OCI-LY7 (cell line): ENCODE measurements around the gene MAST2. TPM values are rescaled to one million over a fixed set of nuclear protein-coding genes. Genes with fewer than 3 reads are reported as not detected.

Experiments
- BruUV-seq: library from RNA; stranded (reverse); fragments of 400-500 nt; replicated peaks from 2 replicates; lab custom pipeline; 2021; lab: Mats Ljungman, UMichigan
- CTCF ChIA-PET: fragments of 300-600 bp; sonication (Branson Sonifier 250); formaldehyde crosslinking; loops from one replicate; lab custom pipeline; 2022; ENCODE audit warnings: antibody characterized with exemption; ENCODE audit not compliant: unreplicated experiment; lab: Charles Lee
- POLR2A ChIA-PET: fragments of 300-600 bp; sonication (Branson Sonifier 250); formaldehyde crosslinking; loops from one replicate; lab custom pipeline; 2022; ENCODE audit warnings: antibody characterized with exemption; lab: Charles Lee
- DNase-seq: peaks from one replicate; pipeline ENCODE4 v3.0.0-alpha.2; 2015; ENCODE audit warnings: low spot score
- H2AFZ ChIP-seq: fragments of 200-600 bp; sonication (generic), shearing (Covaris generic); 2 replicates; pipeline ENCODE4 v1.6.1; 2014; ENCODE audit warnings: mild to moderate bottlenecking, antibody characterized with exemption, low read length, moderate library complexity
- H3K27ac ChIP-seq: fragments of 200-600 bp; sonication (generic); 2 replicates; pipeline ENCODE4 v1.5.1; 2014; ENCODE audit warnings: mixed run types, low read depth, mild to moderate bottlenecking, moderate library complexity, low read length, inconsistent platforms; ENCODE audit not compliant: poor library complexity, severe bottlenecking
- H3K36me3 ChIP-seq: fragments of 200-600 bp; sonication (generic); 2 replicates; pipeline ENCODE4 v1.6.1; 2014; ENCODE audit warnings: mild to moderate bottlenecking, antibody characterized with exemption, low read length, moderate library complexity, mixed read lengths; ENCODE audit not compliant: insufficient read depth
- H3K4me1 ChIP-seq: fragments of 200-600 bp; sonication (generic); 2 replicates; pipeline ENCODE4 v1.5.1; 2014; ENCODE audit warnings: mild to moderate bottlenecking, low read length; ENCODE audit not compliant: insufficient read depth, poor library complexity, severe bottlenecking
- H3K4me2 ChIP-seq: fragments of 200-600 bp; sonication (generic); 2 replicates; pipeline ENCODE4 v1.6.1; 2014; ENCODE audit warnings: mild to moderate bottlenecking, low read length
- H3K4me3 ChIP-seq: fragments of 200-600 bp; sonication (generic); 2 replicates; pipeline ENCODE4 v1.5.1; 2014; ENCODE audit warnings: mild to moderate bottlenecking, low read depth, low read length; ENCODE audit not compliant: poor library complexity, severe bottlenecking
- H3K79me2 ChIP-seq: fragments of 200-600 bp; sonication (generic); 2 replicates; pipeline ENCODE4 v1.6.1; 2016; ENCODE audit warnings: low read depth, mild to moderate bottlenecking, low read length, moderate library complexity, mixed read lengths; ENCODE audit not compliant: insufficient read depth
- H3K9me2 ChIP-seq: fragments of 200-600 bp; sonication (generic); 2 replicates; pipeline ENCODE4 v1.6.1; 2016; ENCODE audit warnings: mild to moderate bottlenecking, low read length, mixed read lengths; ENCODE audit not compliant: insufficient read depth
- H3K9me3 ChIP-seq: fragments of 200-600 bp; sonication (generic); 2 replicates; pipeline ENCODE4 v1.6.1; 2014; ENCODE audit warnings: mild to moderate bottlenecking, mixed run types, low read length, mixed read lengths
- H4K20me1 ChIP-seq: fragments of 200-600 bp; sonication (generic); 2 replicates; pipeline ENCODE4 v1.6.1; 2014; ENCODE audit warnings: mild to moderate bottlenecking, antibody characterized with exemption, low read length, moderate library complexity, mixed read lengths; ENCODE audit not compliant: insufficient read depth
- CTCF ChIP-seq: fragments of 200-600 bp; sonication (generic); conservative IDR thresholded peaks from 2 replicates; pipeline ENCODE4 v1.5.1; 2014; ENCODE audit warnings: mild to moderate bottlenecking, antibody characterized with exemption, low read length, moderate library complexity, mixed read lengths
- EZH2phosphoT487 ChIP-seq: fragments of 200-600 bp; sonication (generic); IDR thresholded peaks from 2 replicates; pipeline ENCODE4 v1.6.1; 2018; ENCODE audit warnings: low read depth, borderline replicate concordance, mild to moderate bottlenecking, mixed run types, antibody characterized with exemption, low read length, moderate library complexity, mixed read lengths
- intact Hi-C: fragments of 100-400 bp; cut with micrococcal nuclease; formaldehyde crosslinking; loops from one replicate; pipeline ENCODE4 v1.10.0; 2022; ENCODE audit not compliant: unreplicated experiment
- total RNA-seq, 2 experiments: library from RNA; depleted of rRNA in 1 of 2; stranded (reverse); fragments of >200 nt in 1 of 2; shearing (Covaris generic) in 1 of 2; gene quantifications; 2 replicates each; pipeline ENCODE4 v1.2.3, GENCODE V29; 2014 to 2022

The MAST2 gene
- total RNA-seq, 2 experiments from 2014 or later, result 32.1 to 67.2 TPM

GRCh38 chr1:46036894-46037839 lies 233.8 kb downstream of the MAST2 start:
- peak; percentile 90 for DNase-seq
- POLR2A ChIA-PET, result interaction anchor here (0.6 kb wide), 1 partner anchor 128 kb away, joined by 5 read pairs; no protein-coding TSS in a partner anchor
- Histone ChIP-seq H3K79me2 (no peaks in the 10 kb centered on the region), H3K9me2 (no peaks in the 10 kb centered on the region), H4K20me1 (no peaks in the 10 kb centered on the region), H3K4me1 (peaks cover 55% of the 10 kb centered on the region), H3K27ac (peak overlapping the region; percentile 7), H3K4me2 (peak overlapping the region; percentile 13; the same call in 1 of the 2 replicates), H3K9me3 (no peaks in the 10 kb centered on the region), H3K4me3 (no peak overlapping the region), H2AFZ (no peak overlapping the region), H3K36me3 (peaks cover 53% of the 10 kb centered on the region)
- intact Hi-C loops, result loop anchor here (1.0 kb wide), 3 partner anchors 142 to 186 kb away; partner anchors contain the start of gene POMGNT1
- BruUV-seq, result no TSS peak
- TF ChIP-seq CTCF (peak; percentile 97), EZH2phosphoT487 (no peak)
- CTCF ChIA-PET, result interaction anchor here (1.0 kb wide), 1 partner anchor 144 kb away, joined by 4 read pairs; no protein-coding TSS in a partner anchor

- peaks cover 42% of the 10 kb centered on the region; the same call in 1 of the 2 replicates for H3K36me3 ChIP-seq
- peaks cover 79% of the 10 kb centered on the region for H3K4me1 ChIP-seq
- POLR2A ChIA-PET, result interaction anchor here (0.6 to 1.4 kb wide), 8 partner anchors 14 to 383 kb away, joined by 3 to 5 read pairs (median 4); partner anchors contain the start of gene TSPAN1
- H3K4me3 ChIP-seq, result no peak overlapping the region
- no peaks in the 10 kb centered on the region for H3K9me2 ChIP-seq
- H3K79me2 ChIP-seq, result no peaks in the 10 kb centered on the region
- TF ChIP-seq CTCF (no peak), EZH2phosphoT487 (no peak)
- intact Hi-C loops, result no loop called here
- H3K9me3 ChIP-seq, result no peaks in the 10 kb centered on the region
- CTCF ChIA-PET, result interaction anchor here (0.6 kb wide), 1 partner anchor 190 kb away, joined by 4 read pairs; no protein-coding TSS in a partner anchor
- peak overlapping the region; percentile 100 for H3K27ac ChIP-seq
- no peaks in the 10 kb centered on the region for H4K20me1 ChIP-seq
- peak overlapping the region; percentile 84 for H3K4me2 ChIP-seq
- no TSS peak for BruUV-seq
- no peak overlapping the region for H2AFZ ChIP-seq
- no peak for DNase-seq
Observed at GRCh38 chr1:46039571-46040052, 236.2 kb downstream of the MAST2 start.
